ENCODE results near the gene HYAL4. TPM values are rescaled to one million over a fixed set of nuclear protein-coding genes. Genes with fewer than 3 reads are reported as not detected.

The HYAL4 gene
- total RNA-seq, 2 experiments from 2014 or later, result not detected

GRCh38 chr7:123901101-123901500 lies 56.1 kb downstream of the HYAL4 start:
- CTCF ChIA-PET (ENCODE audit: unreplicated experiment), result no interaction called here
- Histone ChIP-seq H3K9me3 (ENCODE audit: low read length) (no peaks in the 10 kb centered on the region), H3K4me1 (ENCODE audit: insufficient read depth, low read length, poor library complexity, severe bottlenecking) (no peaks in the 10 kb centered on the region), H2AFZ (ENCODE audit: low read length) (no peak overlapping the region), H4K20me1 (ENCODE audit: insufficient read depth, low read length) (no peaks in the 10 kb centered on the region), H3K27ac (ENCODE audit: low read depth, low read length, poor library complexity, severe bottlenecking) (no peak overlapping the region), H3K4me3 (ENCODE audit: low read depth, low read length, poor library complexity, severe bottlenecking) (no peak overlapping the region), H3K79me2 (ENCODE audit: insufficient read depth, low read depth, low read length) (no peaks in the 10 kb centered on the region), H3K36me3 (ENCODE audit: insufficient read depth, low read length) (no peaks in the 10 kb centered on the region), H3K4me2 (ENCODE audit: low read length) (no peak overlapping the region), H3K9me2 (ENCODE audit: insufficient read depth, low read length) (no peaks in the 10 kb centered on the region)
- DNase-seq (ENCODE audit: low spot score), result no peak
- intact Hi-C loops (cut with micrococcal nuclease; ENCODE audit: unreplicated experiment), result no loop called here
- POLR2A ChIA-PET, result no interaction called here
- BruUV-seq (replicated peaks), result no TSS peak
- TF ChIP-seq CTCF (conservative IDR thresholded peaks at IDR 0.05; ENCODE audit: low read length) (no peak), EZH2phosphoT487 (IDR thresholded peaks at IDR 0.05; ENCODE audit: borderline replicate concordance, low read depth, low read length) (no peak)

- BruUV-seq (replicated peaks), result no TSS peak
- POLR2A ChIA-PET, result no interaction called here
- TF ChIP-seq EZH2phosphoT487 (IDR thresholded peaks at IDR 0.05; ENCODE audit: borderline replicate concordance, low read depth, low read length), result no peak
- no peak for TF ChIP-seq CTCF (conservative IDR thresholded peaks at IDR 0.05; ENCODE audit: low read length)
- no peaks in the 10 kb centered on the region for H3K36me3 ChIP-seq (ENCODE audit: insufficient read depth, low read length)
- intact Hi-C loops (cut with micrococcal nuclease; ENCODE audit: unreplicated experiment), result no loop called here
- H3K4me1 ChIP-seq (ENCODE audit: insufficient read depth, low read length, poor library complexity, severe bottlenecking), result no peaks in the 10 kb centered on the region
- H3K9me2 ChIP-seq (ENCODE audit: insufficient read depth, low read length), result no peaks in the 10 kb centered on the region
- no peaks in the 10 kb centered on the region for H4K20me1 ChIP-seq (ENCODE audit: insufficient read depth, low read length)
- no peak overlapping the region for H2AFZ ChIP-seq (ENCODE audit: low read length)
- no peaks in the 10 kb centered on the region for H3K9me3 ChIP-seq (ENCODE audit: low read length)
- CTCF ChIA-PET (ENCODE audit: unreplicated experiment), result no interaction called here
- H3K79me2 ChIP-seq (ENCODE audit: insufficient read depth, low read depth, low read length), result no peaks in the 10 kb centered on the region
- H3K4me3 ChIP-seq (ENCODE audit: low read depth, low read length, poor library complexity, severe bottlenecking), result no peak overlapping the region
- DNase-seq (ENCODE audit: low spot score), result no peak
- H3K27ac ChIP-seq (ENCODE audit: low read depth, low read length, poor library complexity, severe bottlenecking), result no peak overlapping the region
- H3K4me2 ChIP-seq (ENCODE audit: low read length), result no peak overlapping the region
These were observed 60.7 kb downstream of the HYAL4 start for GRCh38 chr7:123905714-123906113.

- peak; percentile 6 for DNase-seq (ENCODE audit: low spot score)
- intact Hi-C loops (cut with micrococcal nuclease; ENCODE audit: unreplicated experiment), result no loop called here
- no peak overlapping the region for H3K4me3 ChIP-seq (ENCODE audit: low read depth, low read length, poor library complexity, severe bottlenecking)
- no peaks in the 10 kb centered on the region for H3K9me3 ChIP-seq (ENCODE audit: low read length)
- no peaks in the 10 kb centered on the region for H3K79me2 ChIP-seq (ENCODE audit: insufficient read depth, low read depth, low read length)
- no peak overlapping the region for H2AFZ ChIP-seq (ENCODE audit: low read length)
- no peaks in the 10 kb centered on the region for H4K20me1 ChIP-seq (ENCODE audit: insufficient read depth, low read length)
- BruUV-seq (replicated peaks), result no TSS peak
- H3K9me2 ChIP-seq (ENCODE audit: insufficient read depth, low read length), result no peaks in the 10 kb centered on the region
- CTCF ChIA-PET (ENCODE audit: unreplicated experiment), result no interaction called here
- H3K4me1 ChIP-seq (ENCODE audit: insufficient read depth, low read length, poor library complexity, severe bottlenecking), result no peaks in the 10 kb centered on the region
- H3K4me2 ChIP-seq (ENCODE audit: low read length), result no peak overlapping the region
- POLR2A ChIA-PET, result interaction anchor here (0.7 kb wide), 1 partner anchor 37 kb away, joined by 3 read pairs; no protein-coding TSS in a partner anchor
- TF ChIP-seq EZH2phosphoT487 (IDR thresholded peaks at IDR 0.05; ENCODE audit: borderline replicate concordance, low read depth, low read length), result no peak
- TF ChIP-seq CTCF (conservative IDR thresholded peaks at IDR 0.05; ENCODE audit: low read length), result peak; percentile 65
- no peak overlapping the region for H3K27ac ChIP-seq (ENCODE audit: low read depth, low read length, poor library complexity, severe bottlenecking)
- H3K36me3 ChIP-seq (ENCODE audit: insufficient read depth, low read length), result no peaks in the 10 kb centered on the region
These were observed 71.3 kb downstream of the HYAL4 start for GRCh38 chr7:123916240-123916724.
